Measurements from ENCODE around the gene HEMGN.

GRCh38 chr9:97891736-97892135 is 46.2 kb downstream of the HEMGN start:
- TF ChIP-seq CTCF (IDR thresholded peaks at IDR 0.05; ENCODE audit: poor library complexity) (no peak), EZH2 (IDR thresholded peaks at IDR 0.05; ENCODE audit: borderline replicate concordance) (no peak), EZH2phosphoT487 (IDR thresholded peaks at IDR 0.05; ENCODE audit: low read depth, severe bottlenecking, unreplicated experiment) (no peak)

Measured in hepatocyte (in vitro differentiated cells).